Immature natural killer cell (primary cell): Measurements from ENCODE around the gene PNKD. TPM values are rescaled to one million over a fixed set of nuclear protein-coding genes. Genes with fewer than 3 reads are reported as not detected.
"Not testable (repeated sequence)": the region's sequence is repeated elsewhere in the genome, so short reads cannot be mapped to it uniquely, and the experiment has no call there.

ENCODE experiments used
- DNase-seq, 3 donors: peaks; one replicate each; pipeline ENCODE4 v3.0.0; 2022; ENCODE audit warnings: mixed read lengths in 1 of 3
- H3K27ac Mint-ChIP-seq, 6 donors: one replicate each; pipeline ENCODE4 v1.8.0; 2020; ENCODE audit warnings: mixed read lengths in 6 of 6, mild to moderate bottlenecking in 5 of 6, inconsistent platforms in 4 of 6, moderate library complexity in 3 of 6
- H3K27me3 Mint-ChIP-seq, 3 donors: one replicate each; pipeline ENCODE4 v1.8.0; 2020 to 2021; ENCODE audit warnings: low read depth in 3 of 3, mild to moderate bottlenecking in 3 of 3, mixed read lengths in 3 of 3, moderate library complexity in 3 of 3, inconsistent platforms in 1 of 3
- H3K36me3 Mint-ChIP-seq, 3 donors: one replicate each; pipeline ENCODE4 v1.8.0; 2020; ENCODE audit warnings: mixed read lengths in 3 of 3, inconsistent platforms in 2 of 3, mild to moderate bottlenecking in 2 of 3
- H3K4me1 Mint-ChIP-seq, 2 donors: one replicate each; pipeline ENCODE4 v1.8.0; 2020; ENCODE audit warnings: inconsistent platforms in 2 of 2, mild to moderate bottlenecking in 2 of 2, mixed read lengths in 2 of 2, moderate library complexity in 1 of 2
- H3K4me3 Mint-ChIP-seq, 5 donors: one replicate each; pipeline ENCODE4 v1.8.0; 2020; ENCODE audit warnings: mild to moderate bottlenecking in 5 of 5, mixed read lengths in 5 of 5, inconsistent platforms in 3 of 5, moderate library complexity in 3 of 5
- H3K9me3 Mint-ChIP-seq, 6 donors: one replicate each; pipeline ENCODE4 v1.8.0; 2020; ENCODE audit warnings: mild to moderate bottlenecking in 6 of 6, mixed read lengths in 6 of 6, inconsistent platforms in 4 of 6, moderate library complexity in 3 of 6
- polyA plus RNA-seq, 3 donors: library from polyadenylated mRNA; unstranded; fragments of 300-500 nt; fragmentation: Illumina TruSeq; gene quantifications; one replicate each; pipeline ENCODE4 v1.2.3, GENCODE V29; 2021

The PNKD gene
- polyA plus RNA-seq, 3 donors from 2014 or later = 96.3 to 145 (median 98.9) TPM

- Mint-ChIP-seq H3K9me3 (no peaks in the 10 kb centered on the region), H3K27ac (peak overlapping the region; percentile 65 to 89 (median 83)), H3K4me3 (peak overlapping the region in 4 of 5 donors; percentile 69 to 95 (median 91)), H3K36me3 (peaks cover 5 to 28% (median 6%) of the 10 kb centered on the region in 3 donors), H3K4me1 (peaks cover 41 to 58% of the 10 kb centered on the region in 2 donors), H3K27me3 (peaks cover 4 to 11% (median 6%) of the 10 kb centered on the region in 3 donors)
- DNase-seq = no peak
Observed at GRCh38 chr2:218271865-218272530, 1.7 kb downstream of the PNKD start.

GRCh38 chr2:218272531-218273212, 2.4 kb downstream of the PNKD start:
- H3K4me3 Mint-ChIP-seq = peak overlapping the region in 3 of 5 donors; percentile 27 to 48 (median 27)
- H3K4me1 Mint-ChIP-seq = peaks cover 36 to 52% of the 10 kb centered on the region in 2 donors
- H3K27ac Mint-ChIP-seq = peak overlapping the region; percentile 40 to 89 (median 82)
- peaks cover 5 to 32% (median 8%) of the 10 kb centered on the region in 3 donors for H3K36me3 Mint-ChIP-seq
- H3K27me3 Mint-ChIP-seq = peaks cover 4 to 9% (median 7%) of the 10 kb centered on the region in 3 donors
- H3K9me3 Mint-ChIP-seq = no peaks in the 10 kb centered on the region
- DNase-seq = peak; percentile 72 to 78 (median 75)

GRCh38 chr2:218273214-218273907, 3.0 kb downstream of the PNKD start:
- not testable (repeated sequence) for H3K9me3 Mint-ChIP-seq, H3K4me3 Mint-ChIP-seq, DNase-seq, H3K27me3 Mint-ChIP-seq
- H3K4me1 Mint-ChIP-seq = peaks cover 36 to 51% of the 10 kb centered on the region in 2 donors
- peak overlapping the region; percentile 67 to 89 (median 82) for H3K27ac Mint-ChIP-seq
- H3K36me3 Mint-ChIP-seq = peaks cover 5 to 36% (median 11%) of the 10 kb centered on the region in 3 donors

GRCh38 chr2:218273908-218274249, 3.6 kb downstream of the PNKD start:
- Mint-ChIP-seq H3K4me3 (no peak overlapping the region), H3K27ac (peak overlapping the region; percentile 67 to 84 (median 74)), H3K4me1 (peaks cover 36 to 50% of the 10 kb centered on the region in 2 donors), H3K36me3 (peaks cover 5 to 37% (median 11%) of the 10 kb centered on the region in 3 donors), H3K9me3 (no peaks in the 10 kb centered on the region), H3K27me3 (peaks cover 6 to 9% (median 7%) of the 10 kb centered on the region in 3 donors)
- no peak for DNase-seq

- Mint-ChIP-seq H3K27me3 (peaks cover 6 to 9% (median 7%) of the 10 kb centered on the region in 3 donors), H3K9me3 (no peaks in the 10 kb centered on the region), H3K36me3 (peaks cover 5 to 39% (median 11%) of the 10 kb centered on the region in 3 donors), H3K27ac (peak overlapping the region; percentile 24 to 74 (median 67)), H3K4me3 (no peak overlapping the region), H3K4me1 (peaks cover 31 to 43% of the 10 kb centered on the region in 2 donors)
- DNase-seq = no peak
Observed at GRCh38 chr2:218274586-218274985, 4.3 kb downstream of the PNKD start.

GRCh38 chr2:218275371-218276072, 5.2 kb downstream of the PNKD start:
- DNase-seq = no peak
- Mint-ChIP-seq H3K27ac (peak overlapping the region in 5 of 6 donors; percentile 22 to 53 (median 49)), H3K4me1 (peaks cover 28 to 35% of the 10 kb centered on the region in 2 donors), H3K36me3 (peaks cover 5 to 47% (median 11%) of the 10 kb centered on the region in 3 donors), H3K27me3 (peaks cover 2 to 5% (median 4%) of the 10 kb centered on the region in 3 donors), H3K4me3 (no peak overlapping the region), H3K9me3 (no peaks in the 10 kb centered on the region)

GRCh38 chr2:218276986-218277755, 6.9 kb downstream of the PNKD start:
- peaks cover 2 to 7% (median 5%) of the 10 kb centered on the region in 3 donors for H3K27me3 Mint-ChIP-seq
- H3K36me3 Mint-ChIP-seq = peaks cover 9 to 50% (median 11%) of the 10 kb centered on the region in 3 donors
- no peaks in the 10 kb centered on the region for H3K9me3 Mint-ChIP-seq
- H3K4me3 Mint-ChIP-seq = no peak overlapping the region
- peak overlapping the region; percentile 38 to 75 (median 60) for H3K27ac Mint-ChIP-seq
- H3K4me1 Mint-ChIP-seq = peaks cover 13 to 19% of the 10 kb centered on the region in 2 donors
- no peak for DNase-seq

- H3K27ac Mint-ChIP-seq = peak overlapping the region in 4 of 6 donors; percentile 24 to 85 (median 54)
Observed at GRCh38 chr2:218277921-218278320, 7.6 kb downstream of the PNKD start.

GRCh38 chr2:218278531-218279360, 8.4 kb downstream of the PNKD start:
- DNase-seq = no peak
- Mint-ChIP-seq H3K27ac (peak overlapping the region in 4 of 6 donors; percentile 34 to 85 (median 76)), H3K36me3 (peaks cover 9 to 48% (median 11%) of the 10 kb centered on the region in 3 donors), H3K4me1 (peaks cover 15 to 18% of the 10 kb centered on the region in 2 donors), H3K9me3 (no peaks in the 10 kb centered on the region), H3K27me3 (peaks cover 2 to 8% (median 6%) of the 10 kb centered on the region in 3 donors), H3K4me3 (no peak overlapping the region)

More at GRCh38 chr2:218277921-218278320, 7.6 kb downstream of the PNKD start:
- no peak for DNase-seq
- Mint-ChIP-seq H3K9me3 (no peaks in the 10 kb centered on the region), H3K4me3 (no peak overlapping the region), H3K4me1 (peaks cover 11% of the 10 kb centered on the region in 2 donors), H3K27me3 (peaks cover 2 to 7% (median 2%) of the 10 kb centered on the region in 3 donors), H3K36me3 (peaks cover 9 to 50% (median 11%) of the 10 kb centered on the region in 3 donors)

- Mint-ChIP-seq H3K4me3 (no peak overlapping the region), H3K9me3 (no peaks in the 10 kb centered on the region), H3K4me1 (peaks cover 22 to 34% of the 10 kb centered on the region in 2 donors), H3K27ac (peak overlapping the region; percentile 3 to 85 (median 72)), H3K27me3 (peaks cover 13 to 16% (median 14%) of the 10 kb centered on the region in 3 donors), H3K36me3 (peaks cover 3 to 36% (median 11%) of the 10 kb centered on the region in 3 donors)
- DNase-seq = no peak
Observed at GRCh38 chr2:218280260-218280870, 10.0 kb downstream of the PNKD start.

GRCh38 chr2:218281449-218281848, 11.1 kb downstream of the PNKD start:
- H3K27me3 Mint-ChIP-seq = peaks cover 18 to 21% (median 20%) of the 10 kb centered on the region in 3 donors

More at GRCh38 chr2:218281449-218281848, 11.1 kb downstream of the PNKD start:
- Mint-ChIP-seq H3K4me3 (no peak overlapping the region), H3K9me3 (no peaks in the 10 kb centered on the region), H3K27ac (peak overlapping the region; percentile 79 to 93 (median 82)), H3K4me1 (peaks cover 33 to 45% of the 10 kb centered on the region in 2 donors), H3K36me3 (peaks cover 3 to 33% (median 11%) of the 10 kb centered on the region in 3 donors)
- DNase-seq = no peak
